HG03439 (cell line): Measurements from ENCODE around the gene TRIM27.
"Not testable (repeated sequence)": the region's sequence is repeated elsewhere in the genome, so short reads cannot be mapped to it uniquely, and the experiment has no call there.

ENCODE experiments used
- ATAC-seq: cut with Tn5 transposase; IDR thresholded peaks from one replicate; pipeline ENCODE4 v1.9.1; 2021; ENCODE audit warnings: mild to moderate bottlenecking, moderate library complexity; ENCODE audit not compliant: unreplicated experiment

The TRIM27 gene

DNA sequence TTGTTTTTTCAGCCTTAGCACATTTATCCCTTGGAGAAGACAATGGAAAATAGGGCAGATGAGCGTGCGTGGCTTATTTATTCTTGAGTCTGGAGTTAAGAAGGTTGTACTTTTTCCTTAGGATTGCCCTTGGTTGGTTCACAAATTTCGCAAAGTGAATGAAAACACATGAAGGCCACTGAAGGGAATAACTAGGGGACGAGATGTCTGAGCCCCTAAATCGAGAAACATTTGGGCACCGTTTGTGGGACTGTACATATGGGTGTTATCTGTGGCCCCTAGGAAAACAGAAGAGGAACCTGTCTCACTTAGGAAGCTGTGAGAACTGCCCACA lies 19.4 kb upstream of the TRIM27 start:
- no peak for ATAC-seq

DNA sequence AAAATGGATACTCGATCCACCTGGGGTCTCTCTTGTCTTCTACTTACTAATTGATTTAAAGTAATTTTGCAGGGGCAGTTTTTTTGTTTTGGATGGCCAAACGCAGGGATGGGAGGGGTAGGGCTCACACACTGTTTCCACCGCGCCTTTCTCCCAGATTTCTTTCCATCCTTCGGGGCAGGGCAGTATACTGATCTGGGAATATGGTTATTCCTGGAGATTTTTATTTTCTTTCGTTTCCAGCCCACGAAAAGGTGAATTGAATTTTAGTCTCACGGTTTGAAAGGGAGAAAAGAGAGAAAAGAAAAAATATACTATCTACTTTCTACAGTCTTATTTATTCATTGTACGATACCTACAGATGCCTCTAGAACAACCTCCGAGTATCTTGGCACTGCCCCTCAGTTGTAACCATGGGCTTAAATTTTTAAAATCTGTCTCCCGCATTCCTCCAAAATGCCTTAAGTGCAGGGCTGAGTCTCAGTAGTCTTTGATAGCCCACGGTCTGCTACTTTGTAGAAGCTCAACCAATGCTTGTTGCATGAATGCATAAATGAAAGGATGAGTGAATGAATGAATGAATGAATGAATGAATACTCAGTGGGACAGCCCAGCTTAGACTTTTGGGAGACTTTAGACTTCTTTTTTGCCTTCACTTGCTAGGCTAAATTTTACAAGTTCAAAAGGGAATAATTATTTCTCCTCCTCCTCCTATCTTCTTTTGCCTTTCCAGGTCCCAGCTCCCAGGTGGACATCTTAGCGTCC lies 18.1 kb upstream of the TRIM27 start:
- ATAC-seq, result no peak

DNA sequence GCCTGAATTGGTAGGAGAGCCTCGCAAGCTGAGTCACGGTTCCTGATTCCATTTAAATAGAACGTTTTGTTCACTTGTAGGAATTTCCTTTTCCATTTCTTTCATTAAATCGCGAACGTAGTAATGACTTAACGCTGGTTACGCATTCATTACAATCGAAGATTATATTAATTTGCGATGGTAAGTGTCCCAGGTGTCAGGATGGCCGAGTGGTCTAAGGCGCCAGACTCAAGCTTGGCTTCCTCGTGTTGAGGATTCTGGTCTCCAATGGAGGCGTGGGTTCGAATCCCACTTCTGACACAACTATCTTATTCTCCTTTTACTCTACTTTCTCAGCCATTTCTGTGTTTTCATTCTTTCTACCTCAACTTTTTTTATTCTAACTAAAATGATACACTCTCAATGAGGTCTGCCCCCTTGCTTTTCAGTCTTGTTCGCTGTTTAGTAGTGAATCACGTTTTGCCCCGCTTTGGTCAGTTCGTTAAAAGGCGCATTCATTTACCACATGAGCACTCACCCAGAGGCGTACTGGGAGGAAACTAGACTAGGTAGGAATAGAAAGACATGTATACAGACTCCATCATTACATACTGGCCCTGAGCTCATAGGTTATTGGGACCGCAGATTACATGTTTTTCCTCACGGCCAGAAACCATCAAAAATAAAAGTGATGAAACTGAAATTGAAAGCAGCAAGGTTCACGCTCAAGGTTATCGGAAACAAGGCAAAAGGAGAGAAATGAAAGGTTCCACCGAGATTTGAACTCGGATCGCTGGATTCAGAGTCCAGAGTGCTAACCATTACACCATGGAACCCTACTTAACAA lies 17.3 kb upstream of the TRIM27 start:
- peak; percentile 61 for ATAC-seq

DNA sequence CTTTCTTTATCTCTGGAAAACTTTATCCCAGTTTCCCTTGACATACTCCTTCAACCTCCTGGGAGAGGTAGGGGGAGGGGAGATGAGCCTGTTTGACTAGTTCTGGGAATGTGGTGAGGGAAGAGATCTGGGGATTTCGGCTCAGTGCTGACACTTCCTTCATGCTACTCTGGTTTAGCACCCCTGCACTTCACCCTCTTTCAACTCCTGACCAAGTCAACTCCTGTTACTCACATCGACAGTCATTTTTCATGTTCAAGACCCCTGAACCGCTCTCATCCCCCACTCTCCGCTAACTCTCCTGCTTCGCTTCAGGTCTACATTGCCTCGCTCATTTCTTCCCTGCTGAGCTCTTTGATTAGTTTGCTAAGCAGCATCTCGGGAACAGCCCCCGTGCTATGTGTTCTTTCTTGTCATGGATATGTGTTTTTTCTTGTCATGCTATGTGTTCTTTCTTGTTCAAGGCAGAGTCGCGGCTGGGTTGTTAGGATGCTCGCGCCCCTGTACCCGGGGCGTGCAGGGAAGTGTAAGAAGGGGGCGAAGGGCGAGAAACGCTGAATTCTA lies 16.6 kb upstream of the TRIM27 start:
- ATAC-seq, result peak; percentile 9

DNA sequence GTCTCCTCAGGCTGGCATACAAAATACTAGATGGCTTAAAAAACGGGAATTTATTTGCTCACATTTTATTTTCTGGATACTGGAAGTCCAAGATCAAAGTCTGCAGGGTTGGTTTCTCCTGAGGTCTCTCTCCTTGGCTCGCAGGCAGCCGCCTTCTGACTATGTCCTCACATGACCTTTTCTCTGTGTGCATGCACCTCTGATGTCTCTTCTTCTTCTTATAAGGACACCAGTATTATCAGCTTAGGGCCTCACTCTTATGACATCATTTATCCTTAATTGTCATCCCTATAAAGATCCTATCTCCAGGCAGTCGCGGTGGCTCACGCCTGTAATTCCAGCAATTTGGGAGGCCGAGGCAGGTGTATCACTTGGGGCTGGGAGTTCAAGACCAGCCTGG lies 9.3 kb upstream of the TRIM27 start:
- no peak for ATAC-seq

DNA sequence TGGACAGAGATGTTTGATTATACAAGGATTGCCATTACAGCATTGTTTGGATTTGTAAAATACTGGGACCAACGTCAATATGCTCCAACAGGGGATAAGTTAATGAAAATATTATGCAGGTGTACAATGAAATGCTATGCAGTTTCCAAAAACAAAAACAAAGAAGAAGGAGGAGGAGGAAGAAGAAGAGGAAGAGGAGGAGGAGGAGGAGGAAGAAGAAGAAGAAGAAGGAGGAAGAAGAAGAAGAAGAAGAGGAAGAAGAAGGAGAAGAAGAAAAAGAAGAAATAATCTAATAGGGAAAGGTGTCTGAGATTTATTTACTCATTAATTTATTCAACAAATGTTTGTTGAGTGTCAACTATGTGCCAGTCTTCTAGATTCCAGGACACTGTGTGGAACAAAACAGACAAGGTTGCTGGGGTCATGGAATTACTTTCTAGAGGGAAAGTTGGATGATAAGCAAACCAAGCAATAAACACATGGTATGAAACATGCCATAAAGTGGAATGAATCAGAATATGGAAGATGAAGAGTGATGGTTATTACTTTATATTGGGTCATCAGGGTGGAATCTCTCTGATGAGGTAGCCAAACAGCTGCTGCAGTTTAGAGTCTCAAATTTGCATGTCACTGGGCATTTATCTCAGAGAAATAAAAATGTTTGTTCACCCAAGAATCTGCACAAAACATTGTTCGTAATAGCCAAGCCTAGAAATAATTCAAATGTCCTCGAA lies 6.3 kb upstream of the TRIM27 start:
- ATAC-seq, result no peak

DNA sequence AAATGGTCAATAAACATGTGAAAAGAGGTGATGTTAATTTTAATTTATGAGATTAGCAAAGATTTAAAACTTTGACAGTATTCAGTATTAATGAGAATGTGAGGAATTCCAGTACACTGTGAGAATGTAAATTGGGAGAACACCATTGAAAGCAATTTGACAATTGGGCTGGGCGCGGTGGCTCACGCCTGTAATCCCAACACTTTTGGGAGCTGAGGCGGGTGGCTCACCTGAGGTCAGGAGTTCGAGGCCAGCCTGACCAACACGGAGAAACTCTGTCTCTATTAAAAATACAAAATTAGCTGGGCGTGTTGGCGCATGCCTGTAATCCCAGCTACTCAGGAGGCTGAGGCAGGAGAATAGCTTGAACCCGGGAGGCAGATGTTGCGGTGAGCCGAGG lies 5.6 kb upstream of the TRIM27 start:
- ATAC-seq, result not testable (repeated sequence)

DNA sequence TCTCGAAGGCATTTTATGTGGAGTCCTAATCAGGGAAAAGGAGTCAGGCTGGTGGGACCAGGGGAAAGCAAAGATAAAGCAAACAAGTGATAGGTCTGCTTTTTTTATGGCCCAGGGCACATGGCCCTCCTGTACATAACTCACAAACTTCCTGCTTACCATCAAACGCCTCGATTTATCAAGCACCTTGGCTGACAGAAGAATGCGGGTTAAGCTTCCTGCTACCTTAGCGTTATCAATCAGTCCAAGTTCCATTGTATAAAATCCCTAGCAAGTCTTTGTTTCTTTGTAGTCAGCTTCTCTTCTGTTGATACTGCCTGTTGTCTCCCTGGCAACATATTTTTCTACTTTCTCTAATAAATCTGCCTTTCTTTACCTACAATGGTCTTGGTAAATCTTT lies 4.1 kb upstream of the TRIM27 start:
- ATAC-seq, result no peak

DNA sequence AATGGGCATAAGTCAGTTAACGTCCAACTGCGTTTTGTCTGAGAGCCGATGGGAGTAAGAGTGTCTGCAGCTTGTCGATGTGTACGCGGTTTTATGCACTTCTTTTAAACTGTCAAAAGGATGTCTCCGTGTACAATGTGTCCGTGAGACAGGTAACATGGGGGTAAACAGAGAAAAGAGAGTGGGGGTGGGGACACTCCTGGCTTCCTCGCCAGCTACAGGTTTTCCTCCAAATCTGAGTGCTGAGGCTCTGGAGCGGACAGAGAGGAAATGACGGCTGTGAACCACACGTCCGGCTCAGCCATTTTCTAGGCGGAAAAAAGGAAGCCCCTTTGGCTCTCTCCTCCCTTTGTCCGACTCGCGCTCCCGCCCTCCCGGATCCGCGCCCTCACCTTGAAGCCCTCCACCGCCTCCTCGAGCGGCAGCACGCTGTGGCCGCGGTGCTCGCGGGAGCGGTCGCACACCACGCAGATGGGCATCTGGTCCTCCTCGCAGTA lies 916 bp downstream of the TRIM27 start:
- ATAC-seq, result peak; percentile 29

DNA sequence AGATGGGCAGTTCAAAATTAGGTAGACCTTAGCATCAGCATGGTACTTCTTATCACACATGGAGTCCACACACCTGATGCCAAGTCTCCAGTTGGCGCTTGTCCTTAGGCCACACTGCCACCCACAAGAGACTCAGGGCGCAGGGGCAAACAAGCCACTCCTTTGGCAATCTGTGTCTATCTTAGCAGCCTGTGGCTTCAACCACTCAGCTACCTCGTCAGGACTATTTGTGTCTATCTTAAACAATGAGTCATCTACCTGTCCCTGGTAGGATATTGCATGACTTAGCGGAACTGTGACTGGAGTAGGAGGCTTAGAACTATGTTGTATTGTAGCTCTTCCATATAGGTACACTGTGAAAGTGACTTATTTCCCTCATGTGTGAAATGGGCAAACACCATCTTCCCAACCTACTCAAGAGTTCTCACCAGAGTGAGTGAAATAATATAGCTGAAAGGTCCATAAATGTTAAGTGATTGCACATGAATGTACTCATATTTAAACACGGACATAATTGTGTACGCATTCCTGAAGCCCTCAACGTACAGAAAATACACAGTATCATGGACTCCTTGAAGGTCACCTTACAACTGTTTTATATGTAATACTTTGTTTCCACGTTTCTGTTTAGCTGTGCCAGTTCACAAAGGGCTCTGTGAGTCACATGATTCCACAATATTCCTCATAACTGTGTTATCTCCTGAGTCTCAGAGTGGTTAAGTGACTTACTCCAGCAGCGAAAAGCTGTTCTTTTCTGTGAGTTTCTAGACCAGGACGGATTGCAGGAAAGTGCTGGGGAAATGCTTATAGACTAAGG lies 1.6 kb downstream of the TRIM27 start:
- no peak for ATAC-seq

DNA sequence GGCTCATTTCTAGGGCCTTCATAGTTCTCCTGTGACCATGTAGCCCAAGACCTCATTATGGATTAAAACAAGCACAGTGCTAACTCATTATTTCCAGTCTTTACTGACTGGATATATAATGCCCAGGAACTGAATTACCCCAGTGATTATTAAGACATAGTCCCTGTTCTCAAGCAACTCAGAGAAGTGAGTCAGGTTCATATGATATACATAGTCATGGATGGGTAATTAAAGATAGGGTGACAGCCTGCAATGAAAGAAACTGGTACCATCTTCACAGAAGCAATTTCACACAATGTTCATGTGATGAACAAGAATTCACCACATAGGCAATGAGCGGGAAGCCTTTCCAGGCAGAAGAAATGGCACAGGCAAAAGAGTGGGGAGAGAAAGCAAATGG lies 3.5 kb downstream of the TRIM27 start:
- no peak for ATAC-seq

DNA sequence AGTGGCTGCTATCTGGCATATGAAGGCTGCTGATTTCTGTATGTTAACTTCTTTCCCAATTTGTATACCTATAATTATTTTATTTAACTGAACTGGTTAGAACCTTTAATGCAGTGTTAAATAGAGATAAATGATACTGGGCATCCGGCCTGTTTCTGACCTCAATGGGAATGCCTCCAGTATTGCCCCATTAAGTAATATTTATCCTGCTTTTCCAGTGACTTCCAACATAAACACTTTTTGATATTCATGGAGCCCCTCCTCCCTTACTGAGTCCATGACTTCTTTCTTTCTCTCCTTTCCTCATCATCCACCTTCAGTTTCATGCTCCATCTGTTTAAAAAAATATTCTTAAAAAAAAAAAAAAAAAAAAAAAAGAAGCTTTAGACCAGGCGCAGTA lies 8.8 kb downstream of the TRIM27 start:
- ATAC-seq, result no peak

DNA sequence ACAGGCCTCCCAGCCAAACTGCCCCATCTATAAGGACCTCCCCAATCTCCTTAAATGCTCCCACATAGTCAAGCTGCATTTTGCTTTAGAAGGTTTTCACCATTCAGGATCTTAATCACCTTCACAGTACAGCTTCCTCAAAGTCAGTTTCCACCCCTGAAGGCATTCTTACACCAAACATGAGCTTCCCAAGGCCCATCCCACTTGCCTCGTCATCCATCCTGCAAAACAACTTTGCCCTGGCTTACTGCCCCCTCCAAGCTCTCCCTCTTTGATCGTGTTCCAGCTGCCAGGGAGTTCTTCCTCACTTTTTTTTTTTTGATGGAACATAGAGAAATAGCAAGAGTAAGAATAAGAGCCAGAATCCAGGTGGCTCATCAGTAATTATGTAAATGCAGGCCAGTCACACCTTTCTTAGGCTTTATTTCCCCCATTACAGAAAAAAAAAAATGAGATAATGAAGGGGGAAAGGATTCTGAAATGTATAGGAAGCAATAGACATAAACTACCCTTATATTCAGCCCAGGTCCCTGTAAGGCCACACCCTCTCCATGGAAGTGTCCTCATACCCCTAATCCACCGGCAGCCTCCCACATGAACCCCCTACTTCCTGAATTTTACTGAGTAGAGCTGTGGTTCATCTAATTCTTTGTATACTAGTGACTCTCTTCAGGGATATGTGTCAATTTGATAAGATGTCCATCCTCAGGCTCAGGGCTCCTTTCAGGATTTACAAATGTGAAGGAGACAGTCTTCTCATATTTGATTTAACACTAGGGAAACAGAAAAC lies 12.7 kb downstream of the TRIM27 start:
- no peak for ATAC-seq

DNA sequence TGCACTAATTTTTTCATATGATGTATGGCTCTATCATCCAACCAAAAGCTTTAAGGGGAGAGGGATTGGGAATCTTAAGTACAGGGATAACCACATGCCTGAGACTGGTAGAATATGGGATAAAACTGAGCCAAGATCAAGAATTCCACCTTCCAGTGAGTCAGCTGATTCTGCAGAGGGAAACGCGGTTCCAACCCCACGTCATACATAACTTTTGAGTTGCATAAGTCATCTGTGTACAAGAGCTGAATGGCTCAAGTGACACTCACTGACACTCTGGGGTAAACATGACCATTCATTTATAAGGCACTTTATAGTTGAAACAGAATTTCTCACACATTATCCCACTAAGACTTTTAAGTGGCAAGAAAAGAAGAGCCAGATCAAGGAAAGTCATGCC lies 16.4 kb downstream of the TRIM27 start:
- no peak for ATAC-seq

DNA sequence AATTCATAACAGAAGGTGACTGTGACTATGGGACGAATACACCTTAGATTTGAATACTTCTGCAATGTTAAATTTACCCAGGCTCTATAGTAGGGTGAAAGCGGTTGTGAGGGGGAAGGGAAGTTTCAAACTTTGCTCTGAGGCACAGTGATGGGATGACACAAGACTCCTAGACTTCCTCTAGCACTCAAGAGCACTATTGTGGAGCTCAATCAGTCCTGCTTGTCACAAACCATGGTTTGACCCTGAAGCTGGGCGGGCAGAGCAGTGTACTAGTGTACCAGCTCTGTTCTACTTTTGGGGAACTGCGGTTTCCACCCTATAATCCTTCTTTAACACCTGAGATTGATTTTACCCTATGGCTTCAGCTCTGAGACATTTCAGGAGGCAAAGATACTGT lies 17.1 kb downstream of the TRIM27 start:
- ATAC-seq, result no peak

DNA sequence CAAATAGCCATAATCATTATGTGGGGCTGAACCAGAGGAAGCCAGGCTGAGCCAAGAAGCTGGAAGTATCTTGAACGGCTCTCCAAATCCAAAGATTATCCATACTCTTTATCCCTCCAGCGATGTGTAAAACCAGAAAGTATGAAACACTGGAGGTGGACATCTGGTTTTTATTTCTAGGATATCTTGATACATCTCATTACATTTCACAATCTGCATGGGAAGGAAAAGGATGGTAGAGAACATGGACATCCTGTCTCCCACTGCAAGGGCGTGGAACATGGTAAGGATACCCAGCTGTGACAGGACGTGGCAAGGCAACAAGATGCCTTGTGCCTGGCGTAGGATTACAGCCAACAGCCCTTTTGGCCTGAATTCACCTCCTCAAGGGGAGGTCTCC lies 20.1 kb downstream of the TRIM27 start:
- ATAC-seq, result no peak

DNA sequence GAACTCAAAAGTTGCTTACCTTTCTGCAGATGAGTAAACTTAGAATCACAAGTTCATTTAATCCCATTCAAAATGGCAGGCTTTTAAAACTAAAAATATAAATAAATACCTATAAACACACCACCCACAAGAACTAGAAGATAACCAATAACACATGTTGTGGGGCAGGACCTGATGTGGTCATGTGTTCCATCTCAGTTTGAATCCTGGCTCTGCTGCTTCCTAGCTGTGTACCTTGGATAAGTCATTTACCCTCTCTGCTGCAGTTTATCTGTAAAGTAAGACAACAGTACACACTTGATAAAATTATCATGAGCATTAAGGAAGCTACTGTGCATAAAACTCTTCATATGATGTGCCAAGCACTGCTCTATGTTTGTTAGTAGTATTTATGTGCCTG lies 22.0 kb downstream of the TRIM27 start:
- no peak for ATAC-seq

DNA sequence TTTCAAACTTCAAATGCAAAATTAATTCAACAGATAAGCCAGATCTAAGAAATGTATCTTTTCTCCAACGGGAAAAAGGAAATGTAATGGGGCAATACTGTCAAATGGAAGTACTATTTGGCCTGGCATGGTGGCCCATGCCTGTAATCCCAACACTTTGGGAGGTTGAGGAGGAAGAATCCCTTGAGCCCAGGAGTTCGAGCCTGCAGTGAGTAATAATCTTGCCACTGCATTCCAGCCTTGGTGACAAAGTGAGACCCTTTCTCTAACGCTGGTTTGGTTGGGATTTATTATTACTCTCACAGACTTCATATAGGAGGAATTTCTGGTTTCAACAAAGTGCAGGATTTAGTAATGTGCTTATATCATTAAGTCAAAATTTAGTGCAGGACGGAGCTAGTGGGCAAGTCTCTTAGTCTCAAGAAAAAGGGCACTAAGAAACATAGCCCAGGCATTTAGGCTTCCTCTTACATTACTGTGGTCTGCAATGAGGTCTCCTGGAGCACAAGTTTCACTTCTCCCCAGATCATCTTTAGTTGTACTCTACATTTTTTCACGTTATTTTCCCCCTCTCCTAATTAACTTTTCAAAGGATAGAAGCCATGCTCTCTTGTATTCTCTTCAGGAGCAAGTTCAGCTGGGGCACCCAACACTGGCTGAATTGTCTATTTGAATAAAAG lies 23.1 kb downstream of the TRIM27 start:
- no peak for ATAC-seq

DNA sequence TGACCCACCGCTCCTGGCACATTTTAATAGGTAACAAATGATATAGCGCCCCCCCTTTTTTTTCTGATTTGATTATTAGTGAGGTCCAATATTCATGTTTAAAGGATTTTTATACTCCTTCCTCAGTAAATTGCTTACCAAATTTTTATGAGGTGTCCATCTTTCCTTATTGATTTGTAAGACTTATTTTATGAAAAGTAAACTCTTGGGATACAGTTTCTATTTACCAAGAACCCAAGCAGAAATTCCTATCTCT lies 25.1 kb downstream of the TRIM27 start:
- no peak for ATAC-seq

DNA sequence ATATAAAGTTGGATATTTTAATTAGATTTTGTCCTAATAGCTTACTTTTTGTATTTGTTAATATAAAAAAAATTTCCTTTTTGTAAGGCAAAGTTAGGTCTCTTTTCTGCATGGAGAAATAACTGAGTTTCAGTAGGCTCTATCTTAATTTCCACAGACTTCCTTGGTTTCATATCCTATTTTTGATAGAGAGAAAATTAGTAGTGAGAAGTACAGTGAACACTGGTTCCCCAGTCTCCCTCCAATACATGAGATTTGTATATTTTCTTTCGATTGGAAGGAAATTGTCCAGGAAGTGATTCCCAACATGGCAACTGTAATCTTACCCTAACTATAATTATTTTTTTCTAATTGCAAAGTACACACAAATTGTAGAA lies 26.4 kb downstream of the TRIM27 start:
- no peak for ATAC-seq
